ENCODE measurements around the gene CACNA2D4. TPM values are rescaled to one million over a fixed set of nuclear protein-coding genes. Genes with fewer than 3 reads are reported as not detected.

Gene CACNA2D4
- polyA plus RNA-seq, 3 donors, result 17.8 to 87.7 (median 22.1) TPM

- Mint-ChIP-seq H3K4me3 (no peak overlapping the region), H3K4me1 (peaks cover 7% of the 10 kb centered on the region), H3K9me3 (peaks cover 0 to 2% (median 0%) of the 10 kb centered on the region in 7 donors), H3K27me3 (ENCODE audit: low read depth in 3 of 3) (peaks cover 21 to 34% (median 31%) of the 10 kb centered on the region in 3 donors), H3K27ac (peak overlapping the region in 1 of 7 donors; percentile 19), H3K36me3 (no peaks in the 10 kb centered on the region)
- Histone ChIP-seq H2AFZ (ENCODE audit: insufficient read depth, low read depth, low read length, poor library complexity, severe bottlenecking) (no peak overlapping the region), H3K27ac (ENCODE audit: low read depth in 1 of 2, low read length in 2 of 2) (no peak overlapping the region), H3K36me3 (replicated peaks in 1 of 2; ENCODE audit: control insufficient read depth in 1 of 2, insufficient read depth in 2 of 2, low read length in 2 of 2) (no peaks in the 10 kb centered on the region), H3K27me3 (ENCODE audit: control insufficient read depth in 2 of 2, insufficient read depth in 2 of 2, low read length in 2 of 2) (peaks cover 2 to 29% of the 10 kb centered on the region in 2 donors), H3K4me3 (replicated peaks in 1 of 3; ENCODE audit: low read depth in 2 of 3, low read length in 3 of 3) (no peak overlapping the region), H3K9me3 (replicated peaks in 1 of 2; ENCODE audit: control insufficient read depth in 1 of 2, insufficient read depth in 1 of 2, low read length in 2 of 2) (no peaks in the 10 kb centered on the region), H3K9ac (ENCODE audit: insufficient read depth, low read length, poor library complexity, severe bottlenecking) (no peak overlapping the region), H4K20me1 (ENCODE audit: insufficient read depth, low read length) (no peaks in the 10 kb centered on the region), H3K79me2 (ENCODE audit: insufficient read depth, low read length) (no peaks in the 10 kb centered on the region), H3K4me1 (ENCODE audit: control insufficient read depth in 1 of 2, insufficient read depth in 2 of 2, low read length in 2 of 2) (peaks cover 0 to under 1% of the 10 kb centered on the region in 2 donors), H3K4me2 (replicated peaks; ENCODE audit: extremely low read depth, low read length, poor library complexity, severe bottlenecking) (no peak overlapping the region)
- 93% methylated on average over 31 of the region's 34 CpGs for WGBS (ENCODE audit: insufficient coverage)
- TF ChIP-seq, protein P1, sequence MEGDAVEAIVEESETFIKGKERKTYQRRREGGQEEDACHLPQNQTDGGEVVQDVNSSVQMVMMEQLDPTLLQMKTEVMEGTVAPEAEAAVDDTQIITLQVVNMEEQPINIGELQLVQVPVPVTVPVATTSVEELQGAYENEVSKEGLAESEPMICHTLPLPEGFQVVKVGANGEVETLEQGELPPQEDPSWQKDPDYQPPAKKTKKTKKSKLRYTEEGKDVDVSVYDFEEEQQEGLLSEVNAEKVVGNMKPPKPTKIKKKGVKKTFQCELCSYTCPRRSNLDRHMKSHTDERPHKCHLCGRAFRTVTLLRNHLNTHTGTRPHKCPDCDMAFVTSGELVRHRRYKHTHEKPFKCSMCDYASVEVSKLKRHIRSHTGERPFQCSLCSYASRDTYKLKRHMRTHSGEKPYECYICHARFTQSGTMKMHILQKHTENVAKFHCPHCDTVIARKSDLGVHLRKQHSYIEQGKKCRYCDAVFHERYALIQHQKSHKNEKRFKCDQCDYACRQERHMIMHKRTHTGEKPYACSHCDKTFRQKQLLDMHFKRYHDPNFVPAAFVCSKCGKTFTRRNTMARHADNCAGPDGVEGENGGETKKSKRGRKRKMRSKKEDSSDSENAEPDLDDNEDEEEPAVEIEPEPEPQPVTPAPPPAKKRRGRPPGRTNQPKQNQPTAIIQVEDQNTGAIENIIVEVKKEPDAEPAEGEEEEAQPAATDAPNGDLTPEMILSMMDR (IDR thresholded peaks at IDR 0.05), result no peak
- DNase-seq, result no peak
- intact Hi-C loops (cut with micrococcal nuclease), result no loop called here
These were observed 84.1 kb downstream of the CACNA2D4 start for GRCh38 chr12:1834186-1834925.

DNA sequence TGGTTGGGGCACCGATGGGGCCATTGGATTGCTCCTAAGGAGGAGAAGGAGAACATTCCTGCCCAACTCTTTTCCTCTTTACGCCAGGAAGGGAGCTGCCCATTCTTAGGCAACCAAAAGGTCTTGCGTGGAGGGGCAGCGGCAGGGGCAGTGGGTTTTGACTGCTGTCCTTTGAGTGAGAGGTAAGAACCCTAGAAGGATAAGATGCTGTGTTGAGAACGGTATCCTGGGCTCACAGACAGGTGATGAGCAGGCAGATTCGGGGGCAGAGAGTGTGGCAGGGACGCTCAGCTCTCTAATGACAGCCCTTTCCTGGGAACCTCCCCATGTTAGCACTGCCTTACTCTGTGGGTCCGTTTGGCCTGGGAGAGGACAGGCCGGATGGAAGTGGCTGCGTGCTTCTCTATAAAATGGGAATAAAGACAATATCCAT is 84.8 kb downstream of the CACNA2D4 start:
- H3K4me1 ChIP-seq (ENCODE audit: control insufficient read depth in 1 of 2, insufficient read depth in 2 of 2, low read length in 2 of 2), result no peaks in the 10 kb centered on the region
- H3K4me3 ChIP-seq (replicated peaks in 1 of 3; ENCODE audit: low read depth in 2 of 3, low read length in 3 of 3), result no peak overlapping the region
- no peak for DNase-seq
- peaks cover 2 to 29% of the 10 kb centered on the region in 2 donors for H3K27me3 ChIP-seq (ENCODE audit: control insufficient read depth in 2 of 2, insufficient read depth in 2 of 2, low read length in 2 of 2)
- no peak overlapping the region for H3K4me2 ChIP-seq (replicated peaks; ENCODE audit: extremely low read depth, low read length, poor library complexity, severe bottlenecking)
- Mint-ChIP-seq H3K9me3 (peaks cover 0 to 2% (median 0%) of the 10 kb centered on the region in 7 donors), H3K4me1 (peaks cover 7% of the 10 kb centered on the region), H3K4me3 (no peak overlapping the region), H3K36me3 (no peaks in the 10 kb centered on the region), H3K27ac (no peak overlapping the region), H3K27me3 (ENCODE audit: low read depth in 3 of 3) (peaks cover 21 to 36% (median 31%) of the 10 kb centered on the region in 3 donors)
- H3K9me3 ChIP-seq (replicated peaks in 1 of 2; ENCODE audit: control insufficient read depth in 1 of 2, insufficient read depth in 1 of 2, low read length in 2 of 2), result no peaks in the 10 kb centered on the region
- WGBS (ENCODE audit: insufficient coverage), result 100% methylated on average over 2 of the region's 10 CpGs
- no peak overlapping the region for H3K27ac ChIP-seq (ENCODE audit: low read depth in 1 of 2, low read length in 2 of 2)
- intact Hi-C loops (cut with micrococcal nuclease), result no loop called here
- H3K79me2 ChIP-seq (ENCODE audit: insufficient read depth, low read length), result no peaks in the 10 kb centered on the region
- no peaks in the 10 kb centered on the region for H4K20me1 ChIP-seq (ENCODE audit: insufficient read depth, low read length)
- TF ChIP-seq, protein P1 (IDR thresholded peaks at IDR 0.05), result no peak
- no peaks in the 10 kb centered on the region for H3K36me3 ChIP-seq (replicated peaks in 1 of 2; ENCODE audit: control insufficient read depth in 1 of 2, insufficient read depth in 2 of 2, low read length in 2 of 2)
- H2AFZ ChIP-seq (ENCODE audit: insufficient read depth, low read depth, low read length, poor library complexity, severe bottlenecking), result no peak overlapping the region
- no peak overlapping the region for H3K9ac ChIP-seq (ENCODE audit: insufficient read depth, low read length, poor library complexity, severe bottlenecking)
